Measurements from ENCODE around the gene NRG4. TPM values are rescaled to one million over a fixed set of nuclear protein-coding genes. Genes with fewer than 3 reads are reported as not detected.

The NRG4 gene
- total and polyA plus RNA-seq, 9 donors, result 0.05 to 9.0 (median 0.44) TPM; not detected in 1

DNA sequence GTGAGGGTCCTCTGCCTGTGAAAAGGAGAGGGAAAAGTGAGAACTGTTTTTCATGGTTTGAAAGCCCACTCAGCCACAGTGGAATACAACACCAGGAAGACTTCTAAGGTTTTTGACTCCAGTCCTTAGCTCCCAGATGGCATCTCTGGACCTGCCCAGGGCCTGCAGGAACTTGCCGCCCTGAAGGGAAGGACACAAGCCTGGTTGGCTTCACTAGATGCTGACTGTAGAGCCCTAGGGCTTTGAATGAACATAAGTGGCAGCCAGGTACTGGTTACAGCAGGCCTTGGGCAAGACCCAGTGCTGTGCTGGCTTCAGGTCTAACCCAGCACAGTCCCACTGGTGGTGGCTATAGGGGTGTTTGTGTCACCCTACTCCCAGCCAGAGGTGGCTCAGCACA is 26.3 kb upstream of the NRG4 start:
- Histone ChIP-seq H3K4me3 (no peak overlapping the region), H3K36me3 (no peaks in the 10 kb centered on the region), H3K4me1 (ENCODE audit: insufficient read depth) (no peaks in the 10 kb centered on the region), H3K27ac (no peak overlapping the region), H3K27me3 (no peaks in the 10 kb centered on the region), H3K9me3 (no peaks in the 10 kb centered on the region)
- intact Hi-C loops (cut with DNase I), result no loop called here
- 79 to 94% (median 93%) methylated on average over 1 of the region's 1 CpG for WGBS, 3 donors
- TF ChIP-seq, protein P1, sequence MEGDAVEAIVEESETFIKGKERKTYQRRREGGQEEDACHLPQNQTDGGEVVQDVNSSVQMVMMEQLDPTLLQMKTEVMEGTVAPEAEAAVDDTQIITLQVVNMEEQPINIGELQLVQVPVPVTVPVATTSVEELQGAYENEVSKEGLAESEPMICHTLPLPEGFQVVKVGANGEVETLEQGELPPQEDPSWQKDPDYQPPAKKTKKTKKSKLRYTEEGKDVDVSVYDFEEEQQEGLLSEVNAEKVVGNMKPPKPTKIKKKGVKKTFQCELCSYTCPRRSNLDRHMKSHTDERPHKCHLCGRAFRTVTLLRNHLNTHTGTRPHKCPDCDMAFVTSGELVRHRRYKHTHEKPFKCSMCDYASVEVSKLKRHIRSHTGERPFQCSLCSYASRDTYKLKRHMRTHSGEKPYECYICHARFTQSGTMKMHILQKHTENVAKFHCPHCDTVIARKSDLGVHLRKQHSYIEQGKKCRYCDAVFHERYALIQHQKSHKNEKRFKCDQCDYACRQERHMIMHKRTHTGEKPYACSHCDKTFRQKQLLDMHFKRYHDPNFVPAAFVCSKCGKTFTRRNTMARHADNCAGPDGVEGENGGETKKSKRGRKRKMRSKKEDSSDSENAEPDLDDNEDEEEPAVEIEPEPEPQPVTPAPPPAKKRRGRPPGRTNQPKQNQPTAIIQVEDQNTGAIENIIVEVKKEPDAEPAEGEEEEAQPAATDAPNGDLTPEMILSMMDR (IDR thresholded peaks at IDR 0.05), result no peak
- no peak for TF ChIP-seq EP300 (IDR thresholded peaks at IDR 0.05)
- TF ChIP-seq POLR2A (IDR thresholded peaks at IDR 0.05), result no peak
- DNase-seq, result no peak

DNA sequence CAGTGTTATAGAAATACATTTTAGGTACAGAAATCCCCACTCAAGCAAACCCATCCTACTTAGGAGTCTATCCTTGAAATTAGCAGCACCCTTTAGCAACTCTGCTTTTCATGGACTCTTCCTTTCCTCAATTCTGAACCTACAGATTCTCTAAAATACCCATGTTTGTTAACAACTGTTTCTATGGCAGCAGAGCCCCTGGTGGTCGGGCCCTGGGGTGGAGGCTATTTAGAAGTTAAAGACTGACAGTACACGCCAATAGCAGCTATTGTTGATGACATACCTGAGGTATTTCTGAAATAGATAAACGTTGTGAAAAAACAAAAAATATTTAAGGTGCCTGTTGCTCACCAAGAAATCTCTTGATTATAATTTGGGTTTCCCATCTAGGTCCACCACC is 23.4 kb upstream of the NRG4 start:
- DNase-seq, result no peak
- 37 to 48% (median 37%) methylated on average over 3 of the region's 3 CpGs for WGBS, 3 donors
- Histone ChIP-seq H3K36me3 (no peaks in the 10 kb centered on the region), H3K9me3 (no peaks in the 10 kb centered on the region), H3K4me1 (ENCODE audit: insufficient read depth) (no peaks in the 10 kb centered on the region), H3K27me3 (no peaks in the 10 kb centered on the region), H3K4me3 (no peak overlapping the region), H3K27ac (no peak overlapping the region)
- intact Hi-C loops (cut with DNase I), result no loop called here
- no peak for TF ChIP-seq POLR2A (IDR thresholded peaks at IDR 0.05)
- TF ChIP-seq EP300 (IDR thresholded peaks at IDR 0.05), result no peak
- TF ChIP-seq, protein P1 (IDR thresholded peaks at IDR 0.05), result no peak

DNA sequence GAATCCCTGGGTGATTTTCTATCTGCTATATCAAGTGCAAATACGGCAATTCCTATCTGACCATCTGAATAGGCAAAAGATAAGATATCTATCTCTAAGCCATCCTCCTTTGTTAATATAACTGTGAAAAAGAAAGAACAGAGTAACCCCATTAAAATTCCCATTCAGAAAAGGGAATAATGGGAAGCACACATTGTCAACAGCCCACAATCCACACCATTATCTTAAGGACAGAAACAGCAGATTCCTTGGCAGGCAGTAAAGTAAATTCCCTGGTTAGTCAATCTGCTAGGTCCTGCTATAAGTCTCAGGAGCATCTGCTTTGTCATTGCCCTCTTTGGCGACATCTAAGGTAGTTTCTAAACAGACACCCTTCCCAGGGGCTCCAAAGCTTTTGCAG is 21.9 kb upstream of the NRG4 start:
- Histone ChIP-seq H3K4me3 (no peak overlapping the region), H3K27ac (no peak overlapping the region), H3K36me3 (no peaks in the 10 kb centered on the region), H3K9me3 (no peaks in the 10 kb centered on the region), H3K27me3 (no peaks in the 10 kb centered on the region), H3K4me1 (ENCODE audit: insufficient read depth) (no peaks in the 10 kb centered on the region)
- intact Hi-C loops (cut with DNase I), result no loop called here
- no peak for DNase-seq
- WGBS, 3 donors, result 72 to 85% (median 75%) methylated on average over 2 of the region's 2 CpGs
- TF ChIP-seq POLR2A (IDR thresholded peaks at IDR 0.05), result no peak
- TF ChIP-seq, protein P1 (IDR thresholded peaks at IDR 0.05), result no peak
- no peak for TF ChIP-seq EP300 (IDR thresholded peaks at IDR 0.05)

DNA sequence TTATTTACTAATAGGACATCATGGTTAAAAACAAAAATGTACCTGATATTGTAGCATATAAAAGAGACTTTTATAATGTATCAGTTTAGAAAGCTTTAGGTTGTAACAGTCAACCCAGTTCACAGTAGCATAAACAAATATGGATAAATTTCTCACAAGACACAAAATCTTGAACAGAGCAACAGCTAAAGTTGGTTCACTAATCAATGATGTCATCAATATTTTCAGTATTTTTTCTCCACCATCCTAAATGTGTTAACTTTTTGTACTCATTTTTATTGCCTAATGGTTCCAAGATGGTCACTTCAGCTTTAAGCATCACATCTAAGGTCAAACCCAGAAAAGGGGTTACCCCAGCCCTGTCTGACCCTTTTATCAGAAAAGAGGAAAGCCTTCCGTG is 21.2 kb upstream of the NRG4 start:
- no peak overlapping the region for H3K4me3 ChIP-seq
- intact Hi-C loops (cut with DNase I), result no loop called here
- no peaks in the 10 kb centered on the region for H3K36me3 ChIP-seq
- H3K4me1 ChIP-seq (ENCODE audit: insufficient read depth), result no peaks in the 10 kb centered on the region
- TF ChIP-seq, protein P1 (IDR thresholded peaks at IDR 0.05), result no peak
- TF ChIP-seq POLR2A (IDR thresholded peaks at IDR 0.05) (no peak), EP300 (IDR thresholded peaks at IDR 0.05) (no peak)
- H3K27me3 ChIP-seq, result no peaks in the 10 kb centered on the region
- DNase-seq, result no peak
- no peak overlapping the region for H3K27ac ChIP-seq
- 81 to 91% (median 88%) methylated on average over 1 of the region's 1 CpG for WGBS, 3 donors
- no peaks in the 10 kb centered on the region for H3K9me3 ChIP-seq

DNA sequence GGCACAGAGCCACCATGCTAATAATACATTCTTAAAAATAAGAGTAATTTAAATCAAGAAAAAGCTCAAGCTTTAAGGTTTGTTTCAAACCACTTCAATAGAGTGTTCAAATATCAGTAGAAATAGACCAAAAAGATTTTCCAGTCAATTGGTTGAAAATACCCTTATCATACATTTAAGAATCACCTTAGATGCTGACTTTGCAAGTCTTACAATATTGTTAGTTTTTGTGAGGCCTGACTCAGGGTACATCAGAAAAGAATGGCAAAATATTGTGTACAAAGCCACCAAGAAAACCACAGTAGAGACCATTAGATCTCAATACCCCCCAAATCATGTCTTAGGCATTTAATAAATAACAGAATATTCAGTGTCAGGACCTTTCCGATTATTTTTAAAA is 19.8 kb upstream of the NRG4 start:
- 21 to 72% (median 31%) methylated on average over 1 of the region's 1 CpG for whole genome bisulfite sequencing, 3 donors
- H3K4me1 ChIP-seq (ENCODE audit: insufficient read depth), result no peaks in the 10 kb centered on the region
- no peaks in the 10 kb centered on the region for H3K27me3 ChIP-seq
- intact Hi-C loops (cut with DNase I), result no loop called here
- no peaks in the 10 kb centered on the region for H3K9me3 ChIP-seq
- no peak for DNase-seq
- no peak overlapping the region for H3K4me3 ChIP-seq
- no peak overlapping the region for H3K27ac ChIP-seq
- H3K36me3 ChIP-seq, result no peaks in the 10 kb centered on the region
- TF ChIP-seq, protein P1 (IDR thresholded peaks at IDR 0.05), result no peak
- TF ChIP-seq EP300 (IDR thresholded peaks at IDR 0.05), result no peak
- TF ChIP-seq POLR2A (IDR thresholded peaks at IDR 0.05), result no peak

All from ovary (tissue), 9 donors.